H1 (cell line): ENCODE data around the gene BICDL1. TPM values are rescaled to one million over a fixed set of nuclear protein-coding genes. Genes with fewer than 3 reads are reported as not detected.

Experiments
- CREB1 ChIP-seq: IDR thresholded peaks from 2 replicates; pipeline ENCODE4 v1.6.1; 2012; ENCODE audit warnings: inconsistent platforms
- EGR1 ChIP-seq: IDR thresholded peaks from 2 replicates; pipeline ENCODE4 v1.6.1; 2011; ENCODE audit warnings: low read depth, low read length, borderline replicate concordance
- EZH2 ChIP-seq: fragments of 200-600 bp; sonication (generic); IDR thresholded peaks from 2 replicates; pipeline ENCODE4 v1.7.1; 2012; ENCODE audit warnings: low read depth, mild to moderate bottlenecking, moderate library complexity, low read length, inconsistent platforms; ENCODE audit not compliant: severe bottlenecking
- POLR2AphosphoS5 ChIP-seq: IDR thresholded peaks from 2 replicates; pipeline ENCODE4 v1.6.1; 2011; ENCODE audit warnings: low read depth, low read length
- SAP30 ChIP-seq: fragments of 300-600 bp; sonication (generic); IDR thresholded peaks from 2 replicates; pipeline ENCODE4 v1.7.1; 2012; ENCODE audit warnings: low read length, moderate library complexity, mild to moderate bottlenecking, inconsistent platforms; ENCODE audit not compliant: insufficient read depth, insufficient replicate concordance
- TAF7 ChIP-seq: optimal IDR thresholded peaks from 2 replicates; pipeline ENCODE3; 2011; ENCODE audit warnings: low read depth, mild to moderate bottlenecking, inconsistent platforms, low read length, moderate library complexity, borderline replicate concordance
- polyA plus RNA-seq, 7 experiments: library from polyadenylated mRNA; depleted of rRNA in 3 of 7; stranded (reverse) in 5 of 7; unstranded in 2 of 7; fragments of >200 nt in 5 of 7; fragments of 200-250 nt in 2 of 7; gene quantifications; 1 replicate in 5 of 7; 2 replicates in 1 of 7; 4 replicates in 1 of 7; pipeline versions ENCODE4 v1.2.1 to v1.2.3, GENCODE V29; 2011 to 2013; ENCODE audit warnings: missing spikeins in 2 of 7, mixed read lengths in 2 of 7
- total RNA-seq: library from RNA; stranded (reverse); fragmentation: NEBNext Ultra II Directional; extraction: Animal tissue kit (Norgen Biotek cat#: 25700); gene quantifications from 2 replicates; pipeline ENCODE4 v1.2.1, GENCODE V29; 2021
- TF ChIP-seq, protein P1 (sequence below): IDR thresholded peaks from 2 replicates; pipeline ENCODE4 v1.6.1; 2012; ENCODE audit warnings: inconsistent platforms

Gene BICDL1
- total and polyA plus RNA-seq, 2 of the 8 experiments (the other 6 are each of a cell fraction or from before 2014, with no cell fraction given) = 17.2 to 25.9 TPM

DNA sequence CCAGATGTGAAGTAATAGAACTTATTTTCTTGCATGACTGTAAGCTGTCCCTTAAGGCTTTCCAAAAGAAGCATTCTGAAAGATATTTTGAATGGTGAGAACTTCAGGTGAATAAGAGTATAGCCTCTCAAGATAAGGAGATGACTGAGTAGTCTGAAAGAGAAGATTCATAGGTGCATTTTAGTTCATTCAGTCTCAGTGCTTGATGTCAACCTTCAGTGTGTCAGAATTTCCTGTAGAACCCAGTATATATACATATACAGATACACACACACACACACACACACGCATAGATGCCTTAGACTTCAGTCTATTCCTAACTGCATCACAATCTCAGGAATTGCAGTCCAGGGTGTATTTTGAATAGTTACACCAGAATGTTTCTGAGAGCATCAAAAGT lies 7.4 kb downstream of the BICDL1 start (continued):
- TF ChIP-seq TAF7 = no peak
- TF ChIP-seq POLR2AphosphoS5 = no peak
- TF ChIP-seq SAP30 = no peak
- no peak for TF ChIP-seq EZH2
- TF ChIP-seq, protein P1, sequence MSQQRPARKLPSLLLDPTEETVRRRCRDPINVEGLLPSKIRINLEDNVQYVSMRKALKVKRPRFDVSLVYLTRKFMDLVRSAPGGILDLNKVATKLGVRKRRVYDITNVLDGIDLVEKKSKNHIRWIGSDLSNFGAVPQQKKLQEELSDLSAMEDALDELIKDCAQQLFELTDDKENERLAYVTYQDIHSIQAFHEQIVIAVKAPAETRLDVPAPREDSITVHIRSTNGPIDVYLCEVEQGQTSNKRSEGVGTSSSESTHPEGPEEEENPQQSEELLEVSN = no peak
- no peak for TF ChIP-seq EGR1
- TF ChIP-seq CREB1 = no peak
